ENCODE measurements around the gene KIRREL3. TPM values are rescaled to one million over a fixed set of nuclear protein-coding genes. Genes with fewer than 3 reads are reported as not detected.

Gene KIRREL3
- total and polyA plus RNA-seq, 2 of the 8 experiments (the other 6 are each of a cell fraction or from before 2014, with no cell fraction given): 0.29 to 0.32 TPM

DNA sequence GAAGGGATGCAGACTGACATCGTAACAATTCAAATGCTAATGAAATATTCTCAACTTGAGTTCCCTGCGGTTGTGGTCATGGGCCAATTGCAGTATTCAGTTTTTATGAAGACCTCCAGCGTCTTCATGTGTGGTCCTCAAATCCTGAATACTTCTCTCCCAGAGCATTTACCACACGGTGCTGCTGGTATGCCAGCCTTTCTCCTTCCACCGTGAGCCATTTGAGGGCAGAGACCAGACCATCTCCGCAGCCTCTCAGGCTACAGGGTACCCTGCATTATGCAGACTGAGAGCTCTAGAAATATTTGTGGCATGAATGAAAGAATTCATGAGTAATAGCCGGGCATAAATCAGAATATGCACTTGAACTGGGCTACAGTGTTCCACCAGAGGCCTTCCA is 355.4 kb downstream of the KIRREL3 start:
- H3K27ac ChIP-seq (ENCODE audit: low read depth, low read length): no peak overlapping the region
- no peaks in the 10 kb centered on the region for H3K79me2 ChIP-seq (ENCODE audit: control insufficient read depth in 1 of 2, insufficient read depth in 2 of 2, low read length in 2 of 2)
- H4K91ac ChIP-seq (replicated peaks; ENCODE audit: insufficient read length, low read length): no peak overlapping the region
- H3K9me3 ChIP-seq (ENCODE audit: insufficient read depth in 2 of 2, low read depth in 1 of 2, low read length in 1 of 2): no peaks in the 10 kb centered on the region
- no peak overlapping the region for H2BK20ac ChIP-seq (ENCODE audit: low read length)
- H2BK12ac ChIP-seq (ENCODE audit: low read depth, low read length): no peak overlapping the region
- DNase-seq (ENCODE audit: low read depth in 1 of 2, low spot score in 2 of 2) (no peak), FAIRE-seq (no peak)
- ChIA-PET CTCF (ENCODE audit: partially characterized antibody) (interaction anchor here (0.7 to 2.8 kb wide), 4 partner anchors 9 to 134 kb away, joined by 3 to 10 read pairs (median 4); no protein-coding TSS in a partner anchor), POLR2A (ENCODE audit: partially characterized antibody) (no interaction called here)
- H3K18ac ChIP-seq (ENCODE audit: extremely low read depth, low read length): no peak overlapping the region
- no peak overlapping the region for H3K23ac ChIP-seq (ENCODE audit: insufficient read length)
- no peaks in the 10 kb centered on the region for H3K27me3 ChIP-seq (replicated peaks in 1 of 4; ENCODE audit: control insufficient read depth in 3 of 4, extremely low read depth in 1 of 4, insufficient read depth in 3 of 4, low read length in 3 of 4)
- H3K23me2 ChIP-seq (ENCODE audit: low read depth, low read length): no peaks in the 10 kb centered on the region
- H3K56ac ChIP-seq (replicated peaks; ENCODE audit: insufficient read length, low read depth, low read length): no peak overlapping the region
- H3K4me2 ChIP-seq (ENCODE audit: insufficient read depth in 1 of 2, low read depth in 2 of 2, low read length in 2 of 2): no peak overlapping the region
- H4K20me1 ChIP-seq (replicated peaks in 1 of 2; ENCODE audit: control insufficient read depth in 1 of 2, insufficient read depth in 2 of 2, low read length in 2 of 2): no peaks in the 10 kb centered on the region
- no peak overlapping the region for H2BK120ac ChIP-seq (replicated peaks; ENCODE audit: low read depth, low read length)
- H3K4me3 ChIP-seq (ENCODE audit: extremely low read depth in 1 of 4, insufficient read depth in 2 of 4, low read depth in 3 of 4, low read length in 4 of 4): no peak overlapping the region
- H3K36me3 ChIP-seq (ENCODE audit: control insufficient read depth in 2 of 4, insufficient read depth in 4 of 4, low read length in 3 of 4): no peaks in the 10 kb centered on the region
- no peak overlapping the region for H3K4ac ChIP-seq (replicated peaks; ENCODE audit: insufficient read length, low read depth, low read length)
- H2BK5ac ChIP-seq (ENCODE audit: low read depth, low read length): no peak overlapping the region
- no peaks in the 10 kb centered on the region for H3K79me1 ChIP-seq (ENCODE audit: low read depth, low read length)
- no peak overlapping the region for H4K8ac ChIP-seq (ENCODE audit: extremely low read depth, insufficient read depth, low read length)
- H2AFZ ChIP-seq (ENCODE audit: low read length): no peak overlapping the region
- no peak overlapping the region for H2AK5ac ChIP-seq (ENCODE audit: low read depth, low read length)
- TF ChIP-seq SRF (IDR thresholded peaks at IDR 0.05; ENCODE audit: low read depth, low read length) (no peak), ZNF274 (IDR thresholded peaks at IDR 0.05; ENCODE audit: borderline replicate concordance, extremely low read depth, low read length) (no peak), BCL11A (IDR thresholded peaks at IDR 0.05; ENCODE audit: low read depth in 2 of 2, low read length in 2 of 2) (no peak), KDM1A (IDR thresholded peaks at IDR 0.05; ENCODE audit: borderline replicate concordance, low read length) (no peak), FOSL1 (IDR thresholded peaks at IDR 0.05; ENCODE audit: insufficient read depth, low read depth, low read length) (no peak), KDM5A (IDR thresholded peaks at IDR 0.05; ENCODE audit: low read length) (no peak), CEBPB (IDR thresholded peaks at IDR 0.05; ENCODE audit: low read depth, low read length) (no peak)
- TF ChIP-seq, protein P1, sequence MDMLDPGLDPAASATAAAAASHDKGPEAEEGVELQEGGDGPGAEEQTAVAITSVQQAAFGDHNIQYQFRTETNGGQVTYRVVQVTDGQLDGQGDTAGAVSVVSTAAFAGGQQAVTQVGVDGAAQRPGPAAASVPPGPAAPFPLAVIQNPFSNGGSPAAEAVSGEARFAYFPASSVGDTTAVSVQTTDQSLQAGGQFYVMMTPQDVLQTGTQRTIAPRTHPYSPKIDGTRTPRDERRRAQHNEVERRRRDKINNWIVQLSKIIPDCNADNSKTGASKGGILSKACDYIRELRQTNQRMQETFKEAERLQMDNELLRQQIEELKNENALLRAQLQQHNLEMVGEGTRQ (IDR thresholded peaks at IDR 0.05; ENCODE audit: low read length): no peak
- TF ChIP-seq, protein P2, sequence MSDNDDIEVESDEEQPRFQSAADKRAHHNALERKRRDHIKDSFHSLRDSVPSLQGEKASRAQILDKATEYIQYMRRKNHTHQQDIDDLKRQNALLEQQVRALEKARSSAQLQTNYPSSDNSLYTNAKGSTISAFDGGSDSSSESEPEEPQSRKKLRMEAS (IDR thresholded peaks at IDR 0.05): no peak
- no peak overlapping the region for H3K9ac ChIP-seq (replicated peaks in 1 of 4; ENCODE audit: extremely low read depth in 1 of 4, low read depth in 3 of 4, low read length in 3 of 4)
- peaks cover 0 to 7% (median under 1%) of the 10 kb centered on the region in 4 experiments; a peak in 1 of 7 replicates for H3K4me1 ChIP-seq (replicated peaks in 1 of 4; ENCODE audit: control insufficient read depth in 3 of 4, insufficient read depth in 4 of 4, low read length in 3 of 4)
- no peak overlapping the region for H4K5ac ChIP-seq (ENCODE audit: insufficient read length, low read depth, low read length)
- H2BK15ac ChIP-seq (ENCODE audit: low read length): no peak overlapping the region
- H3K14ac ChIP-seq (ENCODE audit: insufficient read length): no peak overlapping the region
- 92% methylated on average over 7 of the region's 7 CpGs; no CpG with 5 or more reads in 1 of the 2 experiments for WGBS, 2 experiments (ENCODE audit: extremely low coverage in 1 of 2, insufficient coverage in 1 of 2, insufficient read length in 1 of 2, insufficient replicate concordance in 2 of 2, low coverage in 1 of 2, low lambda C conversion rate in 2 of 2, missing lambda C conversion rate in 1 of 2)

All from H1 (cell line).